ENCODE results near the gene ACBD4.

DNA sequence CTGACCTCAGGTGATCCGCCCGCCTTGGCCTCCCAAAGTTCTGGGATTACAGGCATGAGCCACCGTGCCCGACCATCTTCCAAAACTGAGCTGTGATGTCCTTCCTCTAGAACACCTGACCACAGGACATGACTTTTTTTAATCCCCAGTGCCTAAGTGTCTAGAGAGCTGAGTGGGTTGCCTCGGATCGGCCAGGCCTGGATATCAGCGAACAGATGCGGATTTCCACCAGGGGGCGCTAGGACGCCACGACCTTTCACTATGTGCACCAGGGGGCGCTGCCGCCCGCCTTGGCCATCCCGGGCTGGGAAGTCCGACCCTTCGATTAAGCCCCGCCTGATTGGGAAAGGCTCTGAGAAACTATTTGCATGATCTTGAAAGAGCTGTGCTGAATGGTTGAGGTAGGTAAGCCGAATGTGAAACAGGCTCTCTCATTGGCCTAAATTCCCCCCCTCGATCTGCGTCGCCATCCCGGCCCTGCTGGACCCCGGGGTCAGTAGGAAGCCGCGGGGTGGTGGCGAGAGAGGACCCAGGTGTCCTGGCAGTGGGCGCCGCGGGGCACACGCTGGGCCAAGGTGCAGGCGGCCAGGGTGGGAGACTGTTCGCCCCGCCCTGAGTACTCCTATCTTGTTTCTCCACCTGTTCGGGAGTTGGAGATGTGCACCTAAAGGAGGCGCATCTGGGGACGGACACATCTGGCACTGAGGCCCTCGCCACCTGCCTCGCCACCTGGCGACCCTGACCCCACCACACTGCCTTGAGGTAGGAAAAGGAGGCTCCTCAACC is at the start of gene ACBD4:
- TF ChIP-seq, protein P1, sequence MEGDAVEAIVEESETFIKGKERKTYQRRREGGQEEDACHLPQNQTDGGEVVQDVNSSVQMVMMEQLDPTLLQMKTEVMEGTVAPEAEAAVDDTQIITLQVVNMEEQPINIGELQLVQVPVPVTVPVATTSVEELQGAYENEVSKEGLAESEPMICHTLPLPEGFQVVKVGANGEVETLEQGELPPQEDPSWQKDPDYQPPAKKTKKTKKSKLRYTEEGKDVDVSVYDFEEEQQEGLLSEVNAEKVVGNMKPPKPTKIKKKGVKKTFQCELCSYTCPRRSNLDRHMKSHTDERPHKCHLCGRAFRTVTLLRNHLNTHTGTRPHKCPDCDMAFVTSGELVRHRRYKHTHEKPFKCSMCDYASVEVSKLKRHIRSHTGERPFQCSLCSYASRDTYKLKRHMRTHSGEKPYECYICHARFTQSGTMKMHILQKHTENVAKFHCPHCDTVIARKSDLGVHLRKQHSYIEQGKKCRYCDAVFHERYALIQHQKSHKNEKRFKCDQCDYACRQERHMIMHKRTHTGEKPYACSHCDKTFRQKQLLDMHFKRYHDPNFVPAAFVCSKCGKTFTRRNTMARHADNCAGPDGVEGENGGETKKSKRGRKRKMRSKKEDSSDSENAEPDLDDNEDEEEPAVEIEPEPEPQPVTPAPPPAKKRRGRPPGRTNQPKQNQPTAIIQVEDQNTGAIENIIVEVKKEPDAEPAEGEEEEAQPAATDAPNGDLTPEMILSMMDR (IDR thresholded peaks at IDR 0.05; ENCODE audit: poor library complexity, severe bottlenecking), result peak; percentile 100
- TF ChIP-seq EZH2 (IDR thresholded peaks at IDR 0.05; ENCODE audit: borderline replicate concordance, insufficient read depth, low read length, poor library complexity, severe bottlenecking) (no peak), RAD21 (conservative IDR thresholded peaks at IDR 0.05) (peak; percentile 82), EP300 (conservative IDR thresholded peaks at IDR 0.05; ENCODE audit: poor library complexity, severe bottlenecking) (peak; percentile 14), POLR2AphosphoS5 (IDR thresholded peaks at IDR 0.05) (no peak), TAF1 (IDR thresholded peaks at IDR 0.05; ENCODE audit: low read depth) (no peak), SMC3 (conservative IDR thresholded peaks at IDR 0.05; ENCODE audit: poor library complexity) (peak; percentile 89)
- TF ChIP-seq, protein P2, sequence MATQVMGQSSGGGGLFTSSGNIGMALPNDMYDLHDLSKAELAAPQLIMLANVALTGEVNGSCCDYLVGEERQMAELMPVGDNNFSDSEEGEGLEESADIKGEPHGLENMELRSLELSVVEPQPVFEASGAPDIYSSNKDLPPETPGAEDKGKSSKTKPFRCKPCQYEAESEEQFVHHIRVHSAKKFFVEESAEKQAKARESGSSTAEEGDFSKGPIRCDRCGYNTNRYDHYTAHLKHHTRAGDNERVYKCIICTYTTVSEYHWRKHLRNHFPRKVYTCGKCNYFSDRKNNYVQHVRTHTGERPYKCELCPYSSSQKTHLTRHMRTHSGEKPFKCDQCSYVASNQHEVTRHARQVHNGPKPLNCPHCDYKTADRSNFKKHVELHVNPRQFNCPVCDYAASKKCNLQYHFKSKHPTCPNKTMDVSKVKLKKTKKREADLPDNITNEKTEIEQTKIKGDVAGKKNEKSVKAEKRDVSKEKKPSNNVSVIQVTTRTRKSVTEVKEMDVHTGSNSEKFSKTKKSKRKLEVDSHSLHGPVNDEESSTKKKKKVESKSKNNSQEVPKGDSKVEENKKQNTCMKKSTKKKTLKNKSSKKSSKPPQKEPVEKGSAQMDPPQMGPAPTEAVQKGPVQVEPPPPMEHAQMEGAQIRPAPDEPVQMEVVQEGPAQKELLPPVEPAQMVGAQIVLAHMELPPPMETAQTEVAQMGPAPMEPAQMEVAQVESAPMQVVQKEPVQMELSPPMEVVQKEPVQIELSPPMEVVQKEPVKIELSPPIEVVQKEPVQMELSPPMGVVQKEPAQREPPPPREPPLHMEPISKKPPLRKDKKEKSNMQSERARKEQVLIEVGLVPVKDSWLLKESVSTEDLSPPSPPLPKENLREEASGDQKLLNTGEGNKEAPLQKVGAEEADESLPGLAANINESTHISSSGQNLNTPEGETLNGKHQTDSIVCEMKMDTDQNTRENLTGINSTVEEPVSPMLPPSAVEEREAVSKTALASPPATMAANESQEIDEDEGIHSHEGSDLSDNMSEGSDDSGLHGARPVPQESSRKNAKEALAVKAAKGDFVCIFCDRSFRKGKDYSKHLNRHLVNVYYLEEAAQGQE (IDR thresholded peaks at IDR 0.05; ENCODE audit: borderline replicate concordance), result no peak

Data from neural cell (in vitro differentiated cells).